Measurements from ENCODE around the gene TMEM175.

The TMEM175 gene

DNA sequence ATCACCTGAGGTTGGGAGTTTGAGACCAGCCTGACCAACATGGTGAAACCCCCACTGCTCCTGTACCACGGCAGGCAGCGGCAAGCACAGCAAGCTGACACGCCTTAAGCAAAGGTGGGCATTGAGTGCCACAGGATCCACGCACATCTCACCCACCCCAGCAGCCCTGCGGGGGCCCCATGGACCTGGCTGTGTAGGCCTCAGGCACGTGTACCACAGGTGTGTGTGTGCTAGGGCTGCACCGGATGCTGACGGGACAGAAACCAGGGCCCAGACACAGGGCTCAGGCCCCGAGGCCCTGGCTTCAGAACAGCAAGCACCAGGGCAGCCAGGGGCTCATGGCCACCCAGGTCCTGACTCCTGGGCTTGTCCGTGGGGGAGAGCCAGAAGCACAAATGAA is 46.9 kb upstream of the TMEM175 start:
- TF ChIP-seq ZNF565 (CRISPR knock-in tag; conservative IDR thresholded peaks at IDR 0.05; ENCODE audit: low read depth), result no peak
- no peak for TF ChIP-seq ISL1 (CRISPR knock-in tag; IDR thresholded peaks at IDR 0.05)
- TF ChIP-seq, protein P1, sequence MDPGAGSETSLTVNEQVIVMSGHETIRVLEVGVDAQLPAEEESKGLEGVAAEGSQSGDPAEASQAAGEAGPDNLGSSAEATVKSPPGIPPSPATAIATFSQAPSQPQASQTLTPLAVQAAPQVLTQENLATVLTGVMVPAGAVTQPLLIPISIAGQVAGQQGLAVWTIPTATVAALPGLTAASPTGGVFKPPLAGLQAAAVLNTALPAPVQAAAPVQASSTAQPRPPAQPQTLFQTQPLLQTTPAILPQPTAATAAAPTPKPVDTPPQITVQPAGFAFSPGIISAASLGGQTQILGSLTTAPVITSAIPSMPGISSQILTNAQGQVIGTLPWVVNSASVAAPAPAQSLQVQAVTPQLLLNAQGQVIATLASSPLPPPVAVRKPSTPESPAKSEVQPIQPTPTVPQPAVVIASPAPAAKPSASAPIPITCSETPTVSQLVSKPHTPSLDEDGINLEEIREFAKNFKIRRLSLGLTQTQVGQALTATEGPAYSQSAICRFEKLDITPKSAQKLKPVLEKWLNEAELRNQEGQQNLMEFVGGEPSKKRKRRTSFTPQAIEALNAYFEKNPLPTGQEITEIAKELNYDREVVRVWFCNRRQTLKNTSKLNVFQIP (CRISPR knock-in tag; IDR thresholded peaks at IDR 0.05; ENCODE audit: borderline replicate concordance, low read depth), result no peak
- no peak for TF ChIP-seq ZNF8 (CRISPR knock-in tag; IDR thresholded peaks at IDR 0.05)
- TF ChIP-seq SNAI2 (CRISPR knock-in tag; IDR thresholded peaks at IDR 0.05), result no peak
- TF ChIP-seq GLIS3 (CRISPR knock-in tag; IDR thresholded peaks at IDR 0.05), result no peak
- TF ChIP-seq, protein P2, sequence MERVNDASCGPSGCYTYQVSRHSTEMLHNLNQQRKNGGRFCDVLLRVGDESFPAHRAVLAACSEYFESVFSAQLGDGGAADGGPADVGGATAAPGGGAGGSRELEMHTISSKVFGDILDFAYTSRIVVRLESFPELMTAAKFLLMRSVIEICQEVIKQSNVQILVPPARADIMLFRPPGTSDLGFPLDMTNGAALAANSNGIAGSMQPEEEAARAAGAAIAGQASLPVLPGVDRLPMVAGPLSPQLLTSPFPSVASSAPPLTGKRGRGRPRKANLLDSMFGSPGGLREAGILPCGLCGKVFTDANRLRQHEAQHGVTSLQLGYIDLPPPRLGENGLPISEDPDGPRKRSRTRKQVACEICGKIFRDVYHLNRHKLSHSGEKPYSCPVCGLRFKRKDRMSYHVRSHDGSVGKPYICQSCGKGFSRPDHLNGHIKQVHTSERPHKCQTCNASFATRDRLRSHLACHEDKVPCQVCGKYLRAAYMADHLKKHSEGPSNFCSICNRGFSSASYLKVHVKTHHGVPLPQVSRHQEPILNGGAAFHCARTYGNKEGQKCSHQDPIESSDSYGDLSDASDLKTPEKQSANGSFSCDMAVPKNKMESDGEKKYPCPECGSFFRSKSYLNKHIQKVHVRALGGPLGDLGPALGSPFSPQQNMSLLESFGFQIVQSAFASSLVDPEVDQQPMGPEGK (CRISPR knock-in tag; IDR thresholded peaks at IDR 0.05; ENCODE audit: borderline replicate concordance), result no peak
- no peak for TF ChIP-seq ZNF70 (CRISPR knock-in tag; IDR thresholded peaks at IDR 0.05)
- no peak for TF ChIP-seq BACH2 (CRISPR knock-in tag; IDR thresholded peaks at IDR 0.05; ENCODE audit: borderline replicate concordance)
- TF ChIP-seq, protein P3, sequence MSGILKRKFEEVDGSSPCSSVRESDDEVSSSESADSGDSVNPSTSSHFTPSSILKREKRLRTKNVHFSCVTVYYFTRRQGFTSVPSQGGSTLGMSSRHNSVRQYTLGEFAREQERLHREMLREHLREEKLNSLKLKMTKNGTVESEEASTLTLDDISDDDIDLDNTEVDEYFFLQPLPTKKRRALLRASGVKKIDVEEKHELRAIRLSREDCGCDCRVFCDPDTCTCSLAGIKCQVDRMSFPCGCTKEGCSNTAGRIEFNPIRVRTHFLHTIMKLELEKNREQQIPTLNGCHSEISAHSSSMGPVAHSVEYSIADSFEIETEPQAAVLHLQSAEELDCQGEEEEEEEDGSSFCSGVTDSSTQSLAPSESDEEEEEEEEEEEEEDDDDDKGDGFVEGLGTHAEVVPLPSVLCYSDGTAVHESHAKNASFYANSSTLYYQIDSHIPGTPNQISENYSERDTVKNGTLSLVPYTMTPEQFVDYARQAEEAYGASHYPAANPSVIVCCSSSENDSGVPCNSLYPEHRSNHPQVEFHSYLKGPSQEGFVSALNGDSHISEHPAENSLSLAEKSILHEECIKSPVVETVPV (CRISPR knock-in tag; IDR thresholded peaks at IDR 0.05), result no peak
- no peak for TF ChIP-seq ESRRG (CRISPR knock-in tag; IDR thresholded peaks at IDR 0.05)
- TF ChIP-seq, protein P4, sequence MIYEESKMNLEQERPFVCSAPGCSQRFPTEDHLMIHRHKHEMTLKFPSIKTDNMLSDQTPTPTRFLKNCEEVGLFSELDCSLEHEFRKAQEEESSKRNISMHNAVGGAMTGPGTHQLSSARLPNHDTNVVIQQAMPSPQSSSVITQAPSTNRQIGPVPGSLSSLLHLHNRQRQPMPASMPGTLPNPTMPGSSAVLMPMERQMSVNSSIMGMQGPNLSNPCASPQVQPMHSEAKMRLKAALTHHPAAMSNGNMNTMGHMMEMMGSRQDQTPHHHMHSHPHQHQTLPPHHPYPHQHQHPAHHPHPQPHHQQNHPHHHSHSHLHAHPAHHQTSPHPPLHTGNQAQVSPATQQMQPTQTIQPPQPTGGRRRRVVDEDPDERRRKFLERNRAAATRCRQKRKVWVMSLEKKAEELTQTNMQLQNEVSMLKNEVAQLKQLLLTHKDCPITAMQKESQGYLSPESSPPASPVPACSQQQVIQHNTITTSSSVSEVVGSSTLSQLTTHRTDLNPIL (CRISPR knock-in tag; IDR thresholded peaks at IDR 0.05; ENCODE audit: low read depth), result no peak
- no peak for TF ChIP-seq ZFP3 (CRISPR knock-in tag; IDR thresholded peaks at IDR 0.05)
- TF ChIP-seq ARNTL (CRISPR knock-in tag; IDR thresholded peaks at IDR 0.05; ENCODE audit: borderline replicate concordance, low read depth), result no peak
- ATAC-seq, result no peak

DNA sequence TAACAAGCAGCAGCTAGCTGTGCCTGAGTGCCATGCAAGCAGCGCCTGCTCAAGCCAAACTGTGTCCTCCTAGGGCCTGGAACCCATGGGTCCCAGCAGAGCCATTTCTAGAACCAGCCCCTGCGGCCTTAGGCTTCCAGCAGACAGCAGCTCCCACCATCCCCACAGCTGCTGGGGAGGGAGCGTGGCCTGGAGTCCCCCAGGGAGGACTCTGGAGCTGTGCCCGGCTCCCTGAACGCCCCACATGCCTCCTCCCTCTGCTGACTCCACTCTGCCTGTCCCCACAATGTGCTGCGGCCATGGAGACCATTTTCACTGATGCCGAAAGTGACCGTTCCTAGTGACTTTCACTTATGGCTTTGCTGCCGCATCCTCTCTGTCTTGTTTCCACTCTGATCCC is 46.0 kb upstream of the TMEM175 start:
- TF ChIP-seq ZFP30 (CRISPR knock-in tag; IDR thresholded peaks at IDR 0.05) (no peak), ZC3H10 (CRISPR knock-in tag; IDR thresholded peaks at IDR 0.05) (no peak), OSR1 (CRISPR knock-in tag; IDR thresholded peaks at IDR 0.05) (no peak)
- TF ChIP-seq, protein P1 (CRISPR knock-in tag; IDR thresholded peaks at IDR 0.05; ENCODE audit: borderline replicate concordance, low read depth), result no peak
- ATAC-seq, result no peak

DNA sequence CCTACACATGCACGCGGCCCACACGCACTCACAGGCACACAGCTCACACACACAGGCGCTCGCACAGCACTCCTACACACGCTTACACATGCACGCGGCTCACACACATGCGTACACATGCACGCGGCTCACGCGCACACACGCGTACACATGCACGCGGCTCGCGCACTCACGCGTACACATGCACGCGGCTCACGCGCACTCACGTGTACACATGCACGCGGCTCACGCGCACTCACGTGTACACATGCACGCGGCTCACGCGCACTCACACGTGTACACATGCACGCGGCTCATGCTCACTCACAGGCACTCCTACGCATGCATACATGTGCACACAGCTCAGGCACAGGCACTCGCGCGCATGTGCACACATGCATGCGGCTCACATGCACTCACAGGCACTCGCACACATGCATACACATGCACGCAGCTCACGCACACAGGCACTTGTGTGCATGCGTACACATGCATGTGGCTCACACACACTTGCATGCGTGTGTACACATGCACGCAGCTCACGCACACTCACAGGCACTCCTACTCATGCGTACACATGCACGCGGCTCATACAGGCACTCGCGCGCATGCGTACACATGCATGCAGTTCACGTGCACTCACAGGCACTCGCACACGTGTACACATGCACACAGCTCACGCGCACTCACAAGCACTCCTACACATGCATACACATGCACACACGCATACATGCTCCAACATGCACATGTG is 45.1 kb upstream of the TMEM175 start:
- ATAC-seq, result no peak
- no peak for TF ChIP-seq OSR1 (CRISPR knock-in tag; IDR thresholded peaks at IDR 0.05)
- TF ChIP-seq, protein P4 (CRISPR knock-in tag; IDR thresholded peaks at IDR 0.05; ENCODE audit: low read depth), result no peak
- TF ChIP-seq ZNF8 (CRISPR knock-in tag; IDR thresholded peaks at IDR 0.05), result no peak
- TF ChIP-seq PPARA (CRISPR knock-in tag; IDR thresholded peaks at IDR 0.05; ENCODE audit: borderline replicate concordance), result no peak
- no peak for TF ChIP-seq GLIS3 (CRISPR knock-in tag; IDR thresholded peaks at IDR 0.05)
- TF ChIP-seq, protein P2 (CRISPR knock-in tag; IDR thresholded peaks at IDR 0.05; ENCODE audit: borderline replicate concordance), result no peak
- no peak for TF ChIP-seq BACH2 (CRISPR knock-in tag; IDR thresholded peaks at IDR 0.05; ENCODE audit: borderline replicate concordance)
- TF ChIP-seq ESRRG (CRISPR knock-in tag; IDR thresholded peaks at IDR 0.05), result no peak
- TF ChIP-seq ZC3H10 (CRISPR knock-in tag; IDR thresholded peaks at IDR 0.05), result no peak
- TF ChIP-seq ZFP30 (CRISPR knock-in tag; IDR thresholded peaks at IDR 0.05), result no peak
- no peak for TF ChIP-seq ARNTL (CRISPR knock-in tag; IDR thresholded peaks at IDR 0.05; ENCODE audit: borderline replicate concordance, low read depth)
- TF ChIP-seq SNAI2 (CRISPR knock-in tag; IDR thresholded peaks at IDR 0.05), result no peak
- no peak for TF ChIP-seq TCF4 (CRISPR knock-in tag; IDR thresholded peaks at IDR 0.05; ENCODE audit: borderline replicate concordance)
- no peak for TF ChIP-seq ZNF70 (CRISPR knock-in tag; IDR thresholded peaks at IDR 0.05)
- no peak for TF ChIP-seq ISL1 (CRISPR knock-in tag; IDR thresholded peaks at IDR 0.05)
- TF ChIP-seq TOX (CRISPR knock-in tag; IDR thresholded peaks at IDR 0.05; ENCODE audit: borderline replicate concordance), result no peak
- TF ChIP-seq, protein P3 (CRISPR knock-in tag; IDR thresholded peaks at IDR 0.05), result no peak
- TF ChIP-seq CSDC2 (CRISPR knock-in tag; IDR thresholded peaks at IDR 0.05), result no peak
- TF ChIP-seq RARB (CRISPR knock-in tag; IDR thresholded peaks at IDR 0.05), result no peak

Data from SK-N-SH treated with all-trans-retinoic acid at 6 μM for 48 hours (cell line).